Measurements from ENCODE around the gene OR2AG2. TPM values are rescaled to one million over a fixed set of nuclear protein-coding genes. Genes with fewer than 3 reads are reported as not detected.

OR2AG2 gene
- total RNA-seq, 1 donor from 2014 or later = not detected

DNA sequence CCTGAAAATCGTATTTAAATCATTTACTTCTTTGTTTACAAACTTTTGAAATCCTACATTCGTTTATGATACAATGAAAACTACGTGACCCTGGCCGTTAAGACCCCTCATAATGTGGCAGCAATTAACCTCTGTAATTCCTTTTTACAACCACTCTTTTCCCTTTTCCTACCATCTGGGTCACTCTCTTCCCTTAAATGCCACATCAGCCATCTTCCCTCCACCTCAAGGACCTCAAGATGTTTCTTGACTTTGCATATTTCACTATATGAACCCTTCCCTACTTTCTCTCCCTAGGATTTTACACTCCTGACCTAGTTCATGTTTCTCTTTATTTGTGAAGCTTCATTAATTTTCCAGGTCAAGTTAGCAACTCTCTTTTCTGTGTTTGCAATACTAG, 26.8 kb downstream of the OR2AG2 start:
- no peak for DNase-seq (ENCODE audit: low spot score)
- intact Hi-C loops (cut with DNase I) = no loop called here

GRCh38 chr11:6742260-6742659, 29.5 kb downstream of the OR2AG2 start:
- intact Hi-C loops (cut with DNase I) = no loop called here

GRCh38 chr11:6738590-6738989, 33.2 kb downstream of the OR2AG2 start:
- intact Hi-C loops (cut with DNase I) = no loop called here
- no peak for DNase-seq (ENCODE audit: low spot score)

More at GRCh38 chr11:6742260-6742659, 29.5 kb downstream of the OR2AG2 start:
- no peak for DNase-seq (ENCODE audit: low spot score)

GRCh38 chr11:6737872-6738466, 33.8 kb downstream of the OR2AG2 start:
- intact Hi-C loops (cut with DNase I) = no loop called here
- no peak for DNase-seq (ENCODE audit: low spot score)

DNA sequence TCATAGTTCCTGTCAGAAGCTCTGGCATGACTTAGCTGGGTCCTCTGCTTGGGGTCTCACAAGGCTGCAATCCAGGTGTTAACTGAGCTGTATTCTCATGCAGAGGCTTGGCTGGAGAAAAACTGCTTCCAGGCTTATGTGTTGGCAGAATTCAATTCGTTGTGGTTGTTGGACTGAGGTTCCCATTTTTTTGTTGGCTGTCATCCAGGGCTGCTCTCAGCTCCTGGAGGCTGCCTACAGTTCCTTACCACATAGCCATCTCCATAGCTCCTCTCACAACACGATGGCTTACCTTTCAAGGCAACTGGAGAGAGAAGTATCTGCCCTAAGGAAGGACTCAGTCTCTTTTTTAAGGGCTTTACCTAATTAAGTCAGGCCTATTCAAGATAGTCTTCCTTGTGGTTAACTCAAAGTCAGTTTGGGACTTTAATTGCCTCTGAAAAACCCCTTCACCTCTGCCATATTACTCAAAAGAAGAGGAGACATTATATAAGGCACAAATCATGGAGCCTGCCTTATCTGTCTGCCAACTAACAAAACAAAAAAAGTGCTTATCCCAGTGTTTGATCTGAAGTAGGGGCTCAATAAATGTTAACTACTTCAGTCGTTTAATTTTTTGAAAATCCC, 35.2 kb downstream of the OR2AG2 start:
- intact Hi-C loops (cut with DNase I) = no loop called here

DNA sequence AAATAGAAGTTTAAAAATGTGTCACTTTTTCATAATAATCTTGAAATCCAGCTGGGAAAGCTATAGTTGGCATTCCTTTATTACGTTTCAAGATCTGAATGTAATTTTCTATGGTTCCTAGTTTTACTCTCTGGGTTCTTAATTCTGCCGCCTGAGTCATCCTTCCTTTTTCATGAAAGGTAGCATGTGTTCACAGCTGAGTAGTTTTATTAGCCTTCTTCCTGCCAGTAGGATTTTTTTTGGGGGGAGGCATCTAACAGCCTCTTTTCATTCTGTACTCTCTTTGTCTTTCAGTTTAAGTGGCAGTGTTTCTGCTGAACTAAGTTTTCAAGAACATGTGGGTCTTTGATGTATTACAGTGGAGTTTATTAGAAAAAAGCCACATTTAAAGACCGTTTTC, 36.5 kb downstream of the OR2AG2 start:
- DNase-seq (ENCODE audit: low spot score) = no peak
- intact Hi-C loops (cut with DNase I) = no loop called here

More for the DNA sequence above, 35.2 kb downstream of the OR2AG2 start:
- no peak for DNase-seq (ENCODE audit: low spot score)

- intact Hi-C loops (cut with DNase I) = no loop called here
- no peak for DNase-seq (ENCODE audit: low spot score)
These were observed 37.2 kb downstream of the OR2AG2 start for GRCh38 chr11:6734616-6735015.

DNA sequence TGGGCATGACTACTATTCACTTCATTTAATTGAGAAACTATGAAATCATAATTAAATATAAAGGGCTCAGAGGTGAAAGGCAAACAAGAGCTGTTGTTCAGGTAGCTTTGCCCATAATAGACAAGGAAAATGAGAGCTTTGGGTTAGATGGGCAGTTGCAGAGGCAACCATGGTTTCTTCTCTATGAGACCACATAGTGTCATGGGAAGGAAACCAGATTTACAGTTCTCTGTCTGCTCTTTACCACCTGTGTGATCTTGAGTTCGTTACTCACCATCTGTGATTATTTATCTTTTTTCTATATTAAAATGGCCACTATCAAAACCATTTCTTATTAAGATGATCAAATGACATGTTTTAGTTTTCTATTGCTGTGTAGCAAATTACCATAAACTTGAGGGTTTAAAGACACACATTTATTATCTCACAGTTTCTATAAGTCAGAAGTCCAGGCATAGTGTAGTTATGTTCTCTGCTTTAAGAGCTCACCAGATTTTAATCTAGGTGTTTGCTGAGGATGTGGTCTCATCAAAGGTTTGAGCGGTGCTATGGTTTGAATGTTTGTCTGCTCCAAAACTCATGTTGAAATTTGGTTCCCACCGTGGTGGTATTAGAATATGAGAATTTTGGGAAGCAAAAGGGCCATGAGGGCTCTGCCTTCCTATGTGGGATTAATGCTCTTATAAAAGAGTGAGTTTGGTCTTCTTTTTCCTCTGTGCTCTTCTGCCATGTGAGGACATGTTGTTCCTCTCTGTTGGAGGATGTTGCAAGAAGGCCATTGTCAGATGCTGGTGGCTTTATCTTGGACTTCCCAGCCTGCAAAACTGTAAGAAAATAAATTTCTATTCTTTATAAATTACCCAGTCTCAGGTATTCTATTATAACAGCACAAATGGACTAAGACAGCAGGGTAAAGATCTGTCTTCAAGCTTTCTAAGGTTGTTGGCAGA, 38.2 kb downstream of the OR2AG2 start:
- intact Hi-C loops (cut with DNase I) = no loop called here
- no peak for DNase-seq (ENCODE audit: low spot score)

GRCh38 chr11:6727971-6728760, 43.6 kb downstream of the OR2AG2 start:
- intact Hi-C loops (cut with DNase I) = no loop called here
- DNase-seq (ENCODE audit: low spot score) = no peak

DNA sequence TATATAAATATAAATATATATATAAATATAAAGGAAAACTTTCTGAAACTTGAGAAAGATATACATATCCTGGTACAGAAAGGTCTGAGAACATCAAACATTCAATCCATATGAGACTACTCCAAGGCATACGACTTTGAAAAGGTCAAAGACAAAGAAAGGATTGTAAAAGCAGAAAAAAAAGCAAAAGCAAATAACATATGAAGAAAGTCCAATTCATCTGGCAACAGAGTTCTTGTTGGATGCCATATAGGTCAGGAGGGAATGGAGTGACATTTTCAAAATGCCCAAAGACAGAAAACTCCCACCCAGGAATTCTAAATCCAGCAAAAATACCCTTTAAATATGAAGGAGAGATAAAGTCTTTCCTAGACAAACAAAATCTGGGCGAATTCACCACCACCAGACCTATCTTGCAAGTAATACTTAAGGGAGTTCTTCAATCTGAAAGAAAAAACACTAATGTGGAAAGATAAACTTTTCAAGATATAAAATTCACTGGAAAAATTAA, 46.3 kb downstream of the OR2AG2 start:
- DNase-seq (ENCODE audit: low spot score) = no peak
- intact Hi-C loops (cut with DNase I) = no loop called here

GRCh38 chr11:6724013-6724412, 47.8 kb downstream of the OR2AG2 start:
- no peak for DNase-seq (ENCODE audit: low spot score)
- intact Hi-C loops (cut with DNase I) = no loop called here

DNA sequence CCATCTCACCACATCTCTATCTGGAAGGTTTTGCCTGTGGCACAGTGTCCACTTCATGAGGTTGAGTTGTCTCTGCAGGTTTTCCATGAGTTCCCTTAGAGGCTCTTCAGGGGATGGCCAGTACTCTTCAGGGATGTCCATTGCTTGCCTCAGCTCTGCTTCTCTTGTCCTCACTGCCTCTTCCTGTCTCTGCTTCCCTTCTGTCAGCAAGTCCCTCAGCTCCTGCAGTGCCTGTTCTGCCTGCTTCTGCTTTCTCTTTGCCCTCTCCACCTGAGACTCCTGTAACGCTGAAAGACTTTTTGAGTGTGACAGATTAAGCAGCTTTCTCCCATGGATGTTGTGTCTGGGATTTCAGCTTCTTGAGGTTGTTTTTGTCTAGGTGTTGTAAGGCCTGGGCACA, 50.4 kb downstream of the OR2AG2 start:
- no peak for DNase-seq (ENCODE audit: low spot score)
- intact Hi-C loops (cut with DNase I) = no loop called here

- intact Hi-C loops (cut with DNase I) = no loop called here
These were observed 52.2 kb downstream of the OR2AG2 start for GRCh38 chr11:6719576-6719975.

GRCh38 chr11:6717426-6717825, 54.4 kb downstream of the OR2AG2 start:
- intact Hi-C loops (cut with DNase I) = no loop called here
- DNase-seq (ENCODE audit: low spot score) = no peak

More at GRCh38 chr11:6719576-6719975, 52.2 kb downstream of the OR2AG2 start:
- DNase-seq (ENCODE audit: low spot score) = no peak

Other genes with a start within 250 kb of the OR2AG2 start
- gene RRP8, start 168.4 kb downstream of the OR2AG2 start, total RNA-seq = 21.3 TPM
- gene ILK, start 168.2 kb downstream of the OR2AG2 start, total RNA-seq = 229 TPM
- 126 TPM for gene TAF10, start 159.8 kb downstream of the OR2AG2 start, total RNA-seq
- 72.0 TPM for gene TPP1, start 152.6 kb downstream of the OR2AG2 start, total RNA-seq
- gene DCHS1, start 116.2 kb downstream of the OR2AG2 start, total RNA-seq = 9.2 TPM
- 39.5 TPM for gene MRPL17, start 88.6 kb downstream of the OR2AG2 start, total RNA-seq
- gene OR2AG1, start 11.0 kb upstream of the OR2AG2 start, total RNA-seq = not detected
- not detected for gene OR6A2, start 27.7 kb upstream of the OR2AG2 start, total RNA-seq
- not detected for gene OR10A5, start 73.7 kb upstream of the OR2AG2 start, total RNA-seq
- gene OR10A2, start 91.1 kb upstream of the OR2AG2 start, total RNA-seq = not detected
- gene OR10A4, start 104.6 kb upstream of the OR2AG2 start, total RNA-seq = not detected
- gene OR2D2, start 120.5 kb upstream of the OR2AG2 start, total RNA-seq = not detected
- not detected for gene OR2D3, start 149.0 kb upstream of the OR2AG2 start, total RNA-seq
- gene ZNF215, start 154.4 kb upstream of the OR2AG2 start, total RNA-seq = 0.24 TPM
- gene ZNF214, start 248.4 kb upstream of the OR2AG2 start, total RNA-seq = 0.67 TPM
- not detected for gene NLRP14, start 248.5 kb upstream of the OR2AG2 start, total RNA-seq